Vagina (tissue), 2 donors: ENCODE data around the gene FIGNL1. TPM values are rescaled to one million over a fixed set of nuclear protein-coding genes. Genes with fewer than 3 reads are reported as not detected.

Source experiments
- DNase-seq, 2 donors: peaks; one replicate each; pipeline ENCODE4 v3.0.0-alpha.2; 2017; ENCODE audit errors: extremely low spot score in 2 of 2
- H3K27ac ChIP-seq: fragments of 200-600 bp; sonication (generic); one replicate; pipeline ENCODE4 v1.5.1; 2019
- H3K27me3 ChIP-seq: fragments of 200-600 bp; sonication (generic); one replicate; pipeline ENCODE4 v1.5.1; 2019
- H3K36me3 ChIP-seq, 2 donors: fragments of 200-600 bp; sonication (generic); one replicate each; pipeline ENCODE4 v1.5.1; 2017 to 2019
- H3K4me1 ChIP-seq: fragments of 200-600 bp; sonication (generic); one replicate; pipeline ENCODE4 v1.5.1; 2019
- H3K4me3 ChIP-seq, 2 donors: fragments of 200-600 bp; sonication (generic); 1 replicate in 1 of 2; 2 replicates in 1 of 2; pipeline ENCODE4 v1.5.1; 2016 to 2019
- H3K9me3 ChIP-seq: fragments of 200-600 bp; sonication (generic); one replicate; pipeline ENCODE4 v1.5.1; 2019
- CTCF ChIP-seq, 3 experiments: fragments of 450-650 bp in 2 of 3; fragments of 200-600 bp in 1 of 3; sonication (generic) in 1 of 3; IDR thresholded peaks; one replicate each; pipeline ENCODE4 v1.5.1; 2017 to 2019; ENCODE audit warnings: antibody characterized with exemption in 3 of 3, mild to moderate bottlenecking in 2 of 3, moderate library complexity in 2 of 3
- POLR2A ChIP-seq, 2 donors: fragments of 450-650 bp; IDR thresholded peaks; one replicate each; pipeline ENCODE4 v1.6.1; 2017; ENCODE audit warnings: antibody characterized with exemption in 2 of 2, mild to moderate bottlenecking in 2 of 2, moderate library complexity in 2 of 2
- POLR2AphosphoS5 ChIP-seq, 2 donors: sonication (generic); formaldehyde crosslinking; IDR thresholded peaks; one replicate each; pipeline ENCODE4 v1.9.0; 2017; ENCODE audit warnings: antibody characterized with exemption in 2 of 2, mild to moderate bottlenecking in 2 of 2, low read depth in 1 of 2; ENCODE audit not compliant: insufficient read depth in 1 of 2
- intact Hi-C: fragments of 100-400 bp; cut with DNase I; formaldehyde crosslinking; loops from one replicate; pipeline ENCODE4 v1.15.1; 2023
- total RNA-seq: library from RNA; depleted of rRNA; stranded (reverse); fragments of >200 nt; gene quantifications from one replicate; pipeline ENCODE4 v1.2.3, GENCODE V29; 2016

The FIGNL1 gene
- total RNA-seq, 1 donor from 2014 or later = 7.9 TPM

GRCh38 chr7:50486512-50486911 lies 36.4 kb upstream of the FIGNL1 start:
- H3K4me3 ChIP-seq = no peak overlapping the region
- H3K4me1 ChIP-seq = no peaks in the 10 kb centered on the region
- no peaks in the 10 kb centered on the region for H3K36me3 ChIP-seq
- no peak for DNase-seq
- intact Hi-C loops = no loop called here
- no peaks in the 10 kb centered on the region for H3K27me3 ChIP-seq
- no peak for TF ChIP-seq POLR2A (IDR thresholded peaks at IDR 0.05)
- TF ChIP-seq CTCF (IDR thresholded peaks at IDR 0.05) = no peak
- no peak for TF ChIP-seq POLR2AphosphoS5 (IDR thresholded peaks at IDR 0.05; ENCODE audit: insufficient read depth in 1 of 2, low read depth in 1 of 2)
- H3K9me3 ChIP-seq = no peaks in the 10 kb centered on the region
- no peak overlapping the region for H3K27ac ChIP-seq

GRCh38 chr7:50481867-50482266 lies 31.7 kb upstream of the FIGNL1 start:
- Histone ChIP-seq H3K9me3 (no peaks in the 10 kb centered on the region), H3K36me3 (no peaks in the 10 kb centered on the region), H3K4me3 (no peak overlapping the region), H3K27ac (no peak overlapping the region), H3K4me1 (no peaks in the 10 kb centered on the region), H3K27me3 (no peaks in the 10 kb centered on the region)
- DNase-seq = no peak
- TF ChIP-seq POLR2A (IDR thresholded peaks at IDR 0.05) (no peak), POLR2AphosphoS5 (IDR thresholded peaks at IDR 0.05; ENCODE audit: insufficient read depth in 1 of 2, low read depth in 1 of 2) (no peak), CTCF (IDR thresholded peaks at IDR 0.05) (no peak)
- intact Hi-C loops = no loop called here

GRCh38 chr7:50480797-50481196 lies 30.6 kb upstream of the FIGNL1 start:
- H3K9me3 ChIP-seq = no peaks in the 10 kb centered on the region
- H3K27ac ChIP-seq = no peak overlapping the region
- TF ChIP-seq POLR2AphosphoS5 (IDR thresholded peaks at IDR 0.05; ENCODE audit: insufficient read depth in 1 of 2, low read depth in 1 of 2) (no peak), POLR2A (IDR thresholded peaks at IDR 0.05) (no peak), CTCF (IDR thresholded peaks at IDR 0.05) (no peak)
- DNase-seq = no peak
- intact Hi-C loops = no loop called here
- H3K4me3 ChIP-seq = no peak overlapping the region
- H3K27me3 ChIP-seq = no peaks in the 10 kb centered on the region
- H3K4me1 ChIP-seq = no peaks in the 10 kb centered on the region
- no peaks in the 10 kb centered on the region for H3K36me3 ChIP-seq

- Histone ChIP-seq H3K4me3 (no peak overlapping the region), H3K36me3 (no peaks in the 10 kb centered on the region), H3K4me1 (no peaks in the 10 kb centered on the region), H3K27ac (no peak overlapping the region), H3K27me3 (no peaks in the 10 kb centered on the region), H3K9me3 (no peaks in the 10 kb centered on the region)
- DNase-seq = no peak
- no peak for TF ChIP-seq CTCF (IDR thresholded peaks at IDR 0.05)
- TF ChIP-seq POLR2AphosphoS5 (IDR thresholded peaks at IDR 0.05; ENCODE audit: insufficient read depth in 1 of 2, low read depth in 1 of 2) = no peak
- no peak for TF ChIP-seq POLR2A (IDR thresholded peaks at IDR 0.05)
- intact Hi-C loops = loop anchor here (10.0 kb wide), 2 partner anchors 305 to 585 kb away; partner anchors contain the start of gene GRB10
Measured at GRCh38 chr7:50479743-50480517, 29.8 kb upstream of the FIGNL1 start.

GRCh38 chr7:50477640-50478039 lies 27.5 kb upstream of the FIGNL1 start:
- intact Hi-C loops = loop anchor here (10.0 kb wide), 2 partner anchors 307 to 587 kb away; partner anchors contain the start of gene GRB10
- DNase-seq = no peak
- H3K4me1 ChIP-seq = no peaks in the 10 kb centered on the region

More at GRCh38 chr7:50477640-50478039, 27.5 kb upstream of the FIGNL1 start:
- TF ChIP-seq CTCF (IDR thresholded peaks at IDR 0.05) = no peak
- H3K27ac ChIP-seq = no peak overlapping the region
- no peaks in the 10 kb centered on the region for H3K36me3 ChIP-seq
- H3K9me3 ChIP-seq = no peaks in the 10 kb centered on the region
- no peak overlapping the region for H3K4me3 ChIP-seq
- no peaks in the 10 kb centered on the region for H3K27me3 ChIP-seq
